Fibroblast of gingiva (primary cell): ENCODE results near the gene NBPF26.
"Not testable (repeated sequence)": the region's sequence is repeated elsewhere in the genome, so short reads cannot be mapped to it uniquely, and the experiment has no call there.

ENCODE experiments used
- DNase-seq: peaks from one replicate; pipeline ENCODE4 v3.0.0-alpha.2; 2011; ENCODE audit warnings: low read depth

NBPF26 gene

DNA sequence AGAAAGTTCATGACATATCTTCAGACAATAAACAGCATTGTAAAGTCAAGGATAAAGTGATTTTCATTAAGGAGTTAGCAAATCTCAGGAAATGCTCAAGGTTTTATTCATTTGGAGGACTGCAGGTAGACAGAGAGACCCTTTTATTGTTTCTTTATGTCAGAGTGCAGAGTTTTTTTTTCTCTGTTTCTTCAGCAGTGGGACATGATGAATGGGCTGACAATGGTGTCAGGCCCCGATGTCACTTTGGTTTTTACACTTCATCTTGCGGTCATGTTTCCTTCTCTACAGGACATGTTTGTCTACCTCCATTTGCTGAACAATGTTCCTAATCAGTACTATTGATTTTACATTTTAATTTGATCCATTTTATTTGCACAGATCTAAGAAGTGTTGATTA lies 134.4 kb downstream of the NBPF26 start:
- DNase-seq = not testable (repeated sequence)

DNA sequence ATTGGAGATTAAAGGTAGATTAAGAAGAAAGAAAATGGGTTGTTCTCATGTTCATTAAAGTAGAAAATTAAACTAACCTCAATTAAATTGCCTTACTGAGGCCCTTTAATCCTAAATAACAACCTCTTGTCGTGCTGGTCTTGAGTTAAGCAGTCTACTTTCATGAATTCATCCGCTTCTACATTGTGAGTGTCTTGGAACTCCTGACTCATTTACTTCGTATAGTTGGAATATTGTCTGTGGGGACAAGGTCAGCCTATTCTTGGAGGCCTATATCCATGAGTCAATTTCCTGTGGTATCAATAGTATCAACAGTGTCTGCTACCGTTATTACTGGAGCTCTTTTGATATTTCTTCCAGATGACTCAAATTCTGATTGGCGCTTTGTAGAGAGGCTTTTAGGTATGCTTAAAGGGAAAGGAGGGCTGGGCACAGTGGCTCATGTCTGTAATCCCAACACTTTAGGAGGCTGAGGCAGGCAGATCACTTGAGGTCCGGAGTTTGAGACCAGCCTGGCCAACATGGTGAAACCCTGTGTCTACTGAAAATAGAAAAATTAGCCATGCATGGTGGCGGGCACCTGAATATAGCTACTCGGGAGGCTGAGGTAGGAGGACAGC lies 136.0 kb downstream of the NBPF26 start:
- DNase-seq = not testable (repeated sequence)

DNA sequence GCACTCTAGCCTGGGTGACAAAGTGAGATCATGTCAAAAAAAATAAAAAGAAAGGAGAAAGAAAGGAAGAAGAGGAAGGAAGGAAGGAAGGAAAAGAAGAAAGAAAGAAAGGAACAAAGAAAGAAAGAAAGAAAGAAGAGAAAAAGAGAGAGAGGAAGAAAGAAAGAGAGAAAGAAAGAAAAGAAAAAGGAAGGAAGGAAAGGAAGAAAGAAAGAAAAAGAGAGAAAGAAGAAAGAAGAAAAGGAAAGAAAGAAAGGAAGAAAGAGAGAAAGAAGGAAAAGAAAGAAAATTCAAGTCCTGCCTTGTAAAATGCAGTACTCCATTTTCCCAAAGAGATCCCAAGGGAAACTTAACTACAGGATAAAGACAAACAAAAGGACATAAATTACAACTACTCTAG lies 154.5 kb downstream of the NBPF26 start:
- DNase-seq = not testable (repeated sequence)

DNA sequence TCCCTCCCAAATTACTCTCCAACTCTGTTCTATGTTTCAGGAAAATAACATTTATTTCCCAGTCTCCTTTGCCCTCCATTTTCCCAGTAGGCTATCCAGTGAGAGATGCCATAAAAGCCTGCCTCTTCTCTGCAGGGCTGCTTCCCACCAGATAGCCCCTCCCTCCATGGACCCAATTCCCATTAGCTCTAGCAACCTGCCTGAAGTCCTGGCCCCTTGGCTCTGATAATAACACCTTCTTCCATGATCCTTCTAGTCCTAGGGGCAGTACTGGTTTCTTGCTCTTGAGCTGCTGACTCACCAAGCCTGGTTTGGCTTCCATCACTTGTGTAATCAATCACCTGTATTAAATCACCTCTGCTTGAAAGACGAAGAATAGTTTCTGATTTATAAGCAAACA lies 156.3 kb downstream of the NBPF26 start:
- DNase-seq = not testable (repeated sequence)

DNA sequence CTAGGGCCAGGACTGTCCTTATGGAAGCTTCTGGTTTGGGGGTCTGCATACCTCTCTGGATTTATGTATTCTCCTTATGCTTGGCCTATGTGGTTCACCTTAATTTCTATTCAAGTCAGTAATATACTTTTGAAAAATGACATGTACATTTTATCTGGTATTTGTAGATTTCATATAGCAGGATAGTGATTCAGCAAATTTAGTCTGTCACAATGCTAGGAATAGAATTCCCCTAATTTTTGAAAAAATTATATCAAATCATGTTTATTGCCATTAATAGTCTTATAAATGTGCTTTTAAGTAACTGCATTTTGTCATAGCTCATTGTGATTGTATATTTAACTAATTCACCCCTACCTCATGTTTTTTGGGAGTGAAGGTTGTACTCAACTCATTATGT lies 158.2 kb downstream of the NBPF26 start:
- not testable (repeated sequence) for DNase-seq
